K562 (cell line): Measurements from ENCODE around the gene ITGAD. TPM values are rescaled to one million over a fixed set of nuclear protein-coding genes. Genes with fewer than 3 reads are reported as not detected.

Experiments used
- ATAC-seq: fragments of 200-7000 bp; cut with Tn5 transposase; 3 replicates; pipeline ENCODE4 v1.9.1; 2020; ENCODE audit warnings: moderate library complexity
- BruUV-seq: library from RNA; stranded (reverse); fragments of 400-500 nt; replicated peaks from 2 replicates; lab custom pipeline; 2021; lab: Mats Ljungman, UMichigan
- CTCF ChIA-PET: fragments of 300-600 bp; formaldehyde crosslinking; extraction: SDS; loops from one replicate; lab custom pipeline; 2021; ENCODE audit warnings: low intra/inter-chr PET ratio; lab: Yijun Ruan, JAX
- POLR2A ChIA-PET: fragments of 300-600, 350-650 bp; sonication (Branson Sonifier 250); formaldehyde crosslinking; extraction: SDS; loops from one replicate; lab custom pipeline; 2021; ENCODE audit warnings: antibody characterized with exemption, inconsistent platforms; lab: Yijun Ruan, JAX
- DNase-seq, 4 experiments: peaks; one replicate each; pipeline versions ENCODE4 v3.0.0 to v3.0.0-alpha.2; 2011 to 2018; ENCODE audit warnings: low spot score in 3 of 4, mixed read lengths in 3 of 4; ENCODE audit errors: extremely low read depth in 1 of 4
- FAIRE-seq: peaks from 2 replicates; lab custom pipeline; 2011; peaks lifted over from hg19 to GRCh38; lab: Jason Lieb, UNC
- H2AFZ ChIP-seq: 2 replicates; pipeline ENCODE4 v1.6.0; 2011; ENCODE audit warnings: low read depth, low read length, control low read depth, inconsistent platforms
- H3K27ac ChIP-seq: fragments of 200-600 bp; 3 replicates; pipeline ENCODE4 v1.8.0; 2011; ENCODE audit warnings: low read depth, mild to moderate bottlenecking, control low read depth, inconsistent platforms, low read length, moderate library complexity, mixed read lengths; ENCODE audit errors: extremely low read depth
- H3K27me3 ChIP-seq, 2 experiments: fragments of 300-600 bp in 1 of 2; 2 replicates in 1 of 2; 3 replicates in 1 of 2; pipeline versions ENCODE4 v1.6.0 to v1.8.0; 2011; ENCODE audit warnings: inconsistent platforms in 2 of 2, low read length in 2 of 2, mild to moderate bottlenecking in 1 of 2, mixed read lengths in 1 of 2, moderate library complexity in 1 of 2; ENCODE audit not compliant: control insufficient read depth in 2 of 2, insufficient read depth in 2 of 2
- H3K36me3 ChIP-seq: fragments of 300-600 bp; 3 replicates; pipeline ENCODE4 v1.8.0; 2011; ENCODE audit warnings: mild to moderate bottlenecking, low read length, inconsistent platforms; ENCODE audit not compliant: control insufficient read depth, insufficient read depth
- H3K4me1 ChIP-seq, 2 experiments: fragments of 200-600 bp in 1 of 2; replicated peaks in 1 of 2; 2 replicates in 1 of 2; 3 replicates in 1 of 2; pipeline versions ENCODE4 v1.5.1 to v1.8.0; 2011; ENCODE audit warnings: inconsistent platforms in 2 of 2, low read length in 2 of 2, mild to moderate bottlenecking in 1 of 2, mixed read lengths in 1 of 2, moderate library complexity in 1 of 2; ENCODE audit not compliant: control insufficient read depth in 2 of 2, insufficient read depth in 2 of 2
- H3K4me2 ChIP-seq: 2 replicates; pipeline ENCODE4 v1.6.1; 2011; ENCODE audit warnings: low read length, control low read depth, inconsistent platforms, mixed read lengths; ENCODE audit not compliant: insufficient read depth
- H3K4me3 ChIP-seq: fragments of 200-600 bp; sonication (generic), shearing (Covaris generic); 2 replicates; pipeline ENCODE4 v1.5.1; 2016; ENCODE audit warnings: control low read depth, inconsistent platforms
- H3K79me2 ChIP-seq: fragments of 200-600 bp; 3 replicates; pipeline ENCODE4 v1.8.0; 2011; ENCODE audit warnings: low read length, inconsistent platforms; ENCODE audit not compliant: control insufficient read depth, insufficient read depth
- H3K9ac ChIP-seq, 2 experiments: 2 replicates each; pipeline versions ENCODE4 v1.6.0 to v1.6.1; 2011; ENCODE audit warnings: low read depth in 2 of 2, low read length in 2 of 2, control low read depth in 1 of 2, inconsistent platforms in 1 of 2, mild to moderate bottlenecking in 1 of 2, mixed read lengths in 1 of 2; ENCODE audit not compliant: insufficient read depth in 1 of 2
- H3K9me1 ChIP-seq: one replicate; pipeline ENCODE4 v1.6.0; 2011; ENCODE audit warnings: inconsistent platforms, mild to moderate bottlenecking, low read length, moderate library complexity; ENCODE audit not compliant: control insufficient read depth, insufficient read depth
- H3K9me3 ChIP-seq: replicated peaks from 2 replicates; pipeline ENCODE4 v1.5.1; 2011; ENCODE audit warnings: low read depth, low read length, inconsistent platforms; ENCODE audit not compliant: control insufficient read depth, insufficient read depth
- H4K20me1 ChIP-seq: replicated peaks from 2 replicates; pipeline ENCODE4 v1.6.1; 2011; ENCODE audit warnings: low read length, inconsistent platforms, mixed read lengths; ENCODE audit not compliant: control insufficient read depth, insufficient read depth
- MCM2 ChIP-seq: fragments of 450-650 bp; IDR thresholded peaks from 2 replicates; pipeline ENCODE4 v1.6.1; 2017; ENCODE audit warnings: low read depth, mild to moderate bottlenecking
- NKRF ChIP-seq: fragments of 450-650 bp; IDR thresholded peaks from 2 replicates; pipeline ENCODE4 v1.6.1; 2016; ENCODE audit warnings: borderline replicate concordance
- POLR2G ChIP-seq: fragments of 200-400 bp; formaldehyde crosslinking; IDR thresholded peaks from 2 replicates; pipeline ENCODE4 v1.6.1; 2017; ENCODE audit warnings: low read depth, mild to moderate bottlenecking, antibody characterized with exemption, low read length, moderate library complexity
- RBFOX2 ChIP-seq: fragments of 200-400 bp; formaldehyde crosslinking; IDR thresholded peaks from 2 replicates; pipeline ENCODE4 v1.6.1; 2017; ENCODE audit warnings: low read depth, mild to moderate bottlenecking, low read length, moderate library complexity
- WGBS: fragments of 100-300 bp; shearing (Covaris generic); methylation state at CpG from one replicate; pipeline ENCODE4 v1.1.6; 2016; ENCODE audit warnings: low coverage, mixed read lengths; ENCODE audit not compliant: insufficient coverage; ENCODE audit errors: missing lambda C conversion rate; 5-methylcytosine and 5-hydroxymethylcytosine counted together
- in situ Hi-C: fragments of 300-500 bp; cut with MboI; formaldehyde crosslinking; loops from 4 replicates; pipeline ENCODE4 v1.15.0; 2018; ENCODE audit warnings: inconsistent platforms, mixed read lengths
- intact Hi-C: fragments of 100-400 bp; cut with micrococcal nuclease; formaldehyde crosslinking; loops from 2 replicates; pipeline ENCODE4 v1.14.2; 2022
- polyA plus RNA-seq, 8 experiments: library from polyadenylated mRNA; depleted of rRNA in 4 of 8; stranded (reverse) in 5 of 8; unstranded in 3 of 8; fragments of >200 nt; fragmentation: Nextera tagmentation in 2 of 8; fragmentation: Illumina TruSeq in 1 of 8; extraction: Ambion mirVana in 2 of 8; extraction: Trizol in 1 of 8; gene quantifications; 2 replicates each; pipeline versions ENCODE4 v1.2.1 to v1.2.3, GENCODE V29; 2011 to 2014; ENCODE audit warnings: inconsistent platforms in 1 of 8, missing spikeins in 1 of 8
- total RNA-seq, 7 experiments: library from RNA; depleted of rRNA in 6 of 7; stranded (reverse); fragments of >200 nt in 6 of 7; fragmentation: Illumina TruSeq in 2 of 7; extraction: Trizol in 2 of 7; gene quantifications; 2 replicates each; pipeline versions ENCODE4 v1.2.1 to v1.2.3, GENCODE V29; 2011 to 2021; ENCODE audit warnings: low replicate concordance in 1 of 7
- TF ChIP-seq, protein P1 (sequence below): sonication (generic); formaldehyde crosslinking; IDR thresholded peaks from 2 replicates; pipeline ENCODE4 v1.8.0; 2022; ENCODE audit warnings: mild to moderate bottlenecking, missing genetic modification reagents

The ITGAD gene
- total and polyA plus RNA-seq, 9 of the 15 experiments (the other 6 are each of a cell fraction or from before 2014, with no cell fraction given): not detected

DNA sequence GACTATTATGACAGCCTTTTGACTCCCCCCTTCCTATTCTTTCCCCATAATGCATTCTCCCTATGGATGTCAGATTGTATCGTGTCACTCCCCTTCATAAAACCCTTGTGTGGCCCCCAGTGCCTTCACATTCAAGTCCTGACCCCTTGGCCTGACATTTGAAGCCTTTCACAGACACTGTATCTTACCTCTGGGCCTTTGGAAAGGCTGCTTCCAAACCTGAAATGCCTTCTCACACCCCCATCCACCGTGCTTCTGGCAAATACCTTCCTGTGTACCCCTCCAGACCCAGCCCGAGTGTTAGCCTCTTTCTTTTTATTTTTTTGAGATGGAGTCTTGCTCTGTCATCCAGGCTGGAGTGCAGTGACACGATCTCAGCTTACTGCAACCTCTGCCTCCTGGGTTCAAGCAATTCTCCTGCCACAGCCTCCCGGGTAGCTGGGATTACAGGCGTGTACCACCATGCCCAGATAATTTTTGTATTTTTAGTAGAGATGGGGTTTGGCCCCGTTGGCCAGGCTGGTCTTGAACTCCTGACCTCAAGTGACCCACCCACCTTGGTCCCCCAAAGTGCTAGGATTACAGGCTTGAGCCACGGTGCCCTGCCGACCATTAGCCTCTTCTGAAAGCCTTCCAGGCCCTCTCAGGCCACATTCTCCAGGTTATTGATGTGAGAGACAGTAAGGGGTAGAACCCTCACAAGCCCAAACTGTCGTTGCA, 68.2 kb downstream of the ITGAD start (continued):
- no peak for TF ChIP-seq NKRF
- TF ChIP-seq MCM2: no peak
- TF ChIP-seq, all 486 proteins: peak for 0

GRCh38 chr16:31461921-31462804, 69.0 kb downstream of the ITGAD start:
- Histone ChIP-seq H3K4me2 (no peak overlapping the region), H3K27ac (no peak overlapping the region; the same call in 2 of the 3 replicates), H3K9ac (peak overlapping the region in 1 of 2 experiments; percentile 69; a peak in 2 of 4 replicates), H3K27me3 (no peaks in the 10 kb centered on the region), H3K9me3 (no peaks in the 10 kb centered on the region), H3K4me3 (no peak overlapping the region), H3K4me1 (peaks cover 6 to 42% of the 10 kb centered on the region in 2 experiments; a peak in 4 of 5 replicates), H3K36me3 (peaks cover 49% of the 10 kb centered on the region; the same call in 2 of the 3 replicates), H3K9me1 (no peaks in the 10 kb centered on the region), H4K20me1 (peaks cover 4% of the 10 kb centered on the region), H3K79me2 (peaks cover 32% of the 10 kb centered on the region), H2AFZ (no peak overlapping the region)
- no TSS peak for BruUV-seq
- FAIRE-seq (no peak), DNase-seq (no peak), ATAC-seq (no peak)
- in situ Hi-C loops (no loop called here), intact Hi-C loops (no loop called here)
- WGBS: 91% methylated on average over 22 of the region's 35 CpGs
- POLR2A ChIA-PET: interaction anchor here (0.6 to 1.8 kb wide), 2 partner anchors 15 to 41 kb away, joined by 4 to 7 read pairs; no protein-coding TSS in a partner anchor
- TF ChIP-seq, protein P1, sequence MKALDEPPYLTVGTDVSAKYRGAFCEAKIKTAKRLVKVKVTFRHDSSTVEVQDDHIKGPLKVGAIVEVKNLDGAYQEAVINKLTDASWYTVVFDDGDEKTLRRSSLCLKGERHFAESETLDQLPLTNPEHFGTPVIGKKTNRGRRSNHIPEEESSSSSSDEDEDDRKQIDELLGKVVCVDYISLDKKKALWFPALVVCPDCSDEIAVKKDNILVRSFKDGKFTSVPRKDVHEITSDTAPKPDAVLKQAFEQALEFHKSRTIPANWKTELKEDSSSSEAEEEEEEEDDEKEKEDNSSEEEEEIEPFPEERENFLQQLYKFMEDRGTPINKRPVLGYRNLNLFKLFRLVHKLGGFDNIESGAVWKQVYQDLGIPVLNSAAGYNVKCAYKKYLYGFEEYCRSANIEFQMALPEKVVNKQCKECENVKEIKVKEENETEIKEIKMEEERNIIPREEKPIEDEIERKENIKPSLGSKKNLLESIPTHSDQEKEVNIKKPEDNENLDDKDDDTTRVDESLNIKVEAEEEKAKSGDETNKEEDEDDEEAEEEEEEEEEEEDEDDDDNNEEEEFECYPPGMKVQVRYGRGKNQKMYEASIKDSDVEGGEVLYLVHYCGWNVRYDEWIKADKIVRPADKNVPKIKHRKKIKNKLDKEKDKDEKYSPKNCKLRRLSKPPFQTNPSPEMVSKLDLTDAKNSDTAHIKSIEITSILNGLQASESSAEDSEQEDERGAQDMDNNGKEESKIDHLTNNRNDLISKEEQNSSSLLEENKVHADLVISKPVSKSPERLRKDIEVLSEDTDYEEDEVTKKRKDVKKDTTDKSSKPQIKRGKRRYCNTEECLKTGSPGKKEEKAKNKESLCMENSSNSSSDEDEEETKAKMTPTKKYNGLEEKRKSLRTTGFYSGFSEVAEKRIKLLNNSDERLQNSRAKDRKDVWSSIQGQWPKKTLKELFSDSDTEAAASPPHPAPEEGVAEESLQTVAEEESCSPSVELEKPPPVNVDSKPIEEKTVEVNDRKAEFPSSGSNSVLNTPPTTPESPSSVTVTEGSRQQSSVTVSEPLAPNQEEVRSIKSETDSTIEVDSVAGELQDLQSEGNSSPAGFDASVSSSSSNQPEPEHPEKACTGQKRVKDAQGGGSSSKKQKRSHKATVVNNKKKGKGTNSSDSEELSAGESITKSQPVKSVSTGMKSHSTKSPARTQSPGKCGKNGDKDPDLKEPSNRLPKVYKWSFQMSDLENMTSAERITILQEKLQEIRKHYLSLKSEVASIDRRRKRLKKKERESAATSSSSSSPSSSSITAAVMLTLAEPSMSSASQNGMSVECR: no peak
- TF ChIP-seq RBFOX2: 0 out of 2 replicates have a peak, but pooled peaks have one; percentile 24
- TF ChIP-seq POLR2G: 0 out of 2 replicates have a peak, but pooled peaks have one; percentile 12
- CTCF ChIA-PET: no interaction called here
